RPMI8226 (cell line): ENCODE data around the gene SCARF1.

ENCODE experiments used
- DNase-seq: peaks from one replicate; pipeline ENCODE4 v3.0.0-alpha.2; 2015

The SCARF1 gene

DNA sequence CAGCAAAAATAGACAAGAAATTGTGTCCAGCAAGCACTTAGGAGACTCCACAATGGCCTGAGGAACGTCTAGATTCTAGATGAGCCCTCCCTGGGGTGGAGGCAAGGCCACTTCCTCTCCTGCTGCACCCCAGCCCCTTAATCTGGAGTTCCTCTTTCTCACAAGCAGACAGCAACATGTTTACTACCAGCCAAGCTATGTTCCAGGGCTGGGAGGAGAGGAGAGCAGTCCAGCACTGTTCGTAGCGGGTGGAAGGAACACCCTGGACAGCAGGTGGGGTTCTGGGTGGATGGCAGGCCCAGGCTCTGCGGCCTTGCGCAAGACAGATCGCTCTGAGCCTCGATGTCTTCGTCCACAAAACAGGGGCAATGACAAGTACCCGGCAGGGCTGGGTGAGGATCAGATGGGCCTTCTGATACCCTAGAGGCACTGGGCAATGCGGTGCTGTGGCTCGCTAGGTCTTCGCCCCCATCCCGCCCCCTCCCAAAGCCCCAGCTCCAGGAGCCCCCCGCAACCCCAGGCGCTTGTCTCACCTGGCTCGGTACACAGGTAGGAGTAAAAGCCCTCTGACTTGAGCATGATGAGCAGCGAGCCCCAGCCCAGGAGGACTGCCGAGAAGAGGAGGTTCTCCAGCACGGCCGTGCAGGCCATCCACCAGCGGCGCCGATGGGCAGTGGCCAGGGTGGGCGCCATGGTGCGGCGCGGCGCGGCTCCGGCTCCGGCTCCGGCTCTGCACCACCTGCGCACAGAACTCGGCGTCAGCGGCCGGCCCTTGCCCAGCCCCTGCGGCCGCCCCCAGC is 18.1 kb downstream of the SCARF1 start:
- peak; percentile 76 for DNase-seq

DNA sequence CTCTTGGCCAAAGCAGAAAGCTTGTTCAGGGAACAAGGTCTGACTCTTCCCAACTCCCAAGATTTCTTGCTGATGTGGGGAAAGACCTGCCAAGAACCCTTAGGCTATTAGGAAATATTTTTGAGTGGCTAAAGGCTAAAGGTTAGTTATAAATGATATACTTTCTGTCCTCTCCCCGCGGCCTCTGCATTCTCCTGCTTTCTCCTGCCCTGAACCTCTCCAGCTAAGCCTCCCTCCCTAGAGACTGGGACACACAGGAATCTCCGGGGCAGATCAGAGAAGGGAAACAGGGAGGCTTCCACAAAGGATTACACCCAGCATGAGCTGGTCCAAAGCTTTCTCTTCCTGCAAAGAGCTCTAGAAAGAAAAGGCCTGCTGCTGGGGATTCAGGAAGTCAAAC is 19.2 kb downstream of the SCARF1 start:
- DNase-seq = no peak

DNA sequence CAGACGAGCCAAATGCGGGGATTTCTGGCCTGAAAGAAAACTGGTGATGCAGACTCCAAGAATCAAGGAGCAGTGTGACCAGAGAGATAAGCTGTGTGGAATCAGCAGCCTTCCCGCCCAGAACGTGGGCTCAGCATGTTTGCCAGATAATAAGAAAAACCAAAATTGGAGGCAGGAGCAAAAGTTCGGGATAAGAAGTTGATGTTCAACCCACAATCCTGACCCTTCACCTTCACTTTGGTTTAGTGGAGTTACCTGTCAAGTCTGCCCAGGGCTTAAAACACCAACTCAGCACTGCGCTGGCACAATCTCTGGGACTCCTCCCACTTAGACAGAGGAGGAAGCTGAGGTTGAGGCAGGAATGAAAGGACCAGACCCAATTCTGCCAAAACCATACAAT is 20.0 kb downstream of the SCARF1 start:
- DNase-seq = no peak

DNA sequence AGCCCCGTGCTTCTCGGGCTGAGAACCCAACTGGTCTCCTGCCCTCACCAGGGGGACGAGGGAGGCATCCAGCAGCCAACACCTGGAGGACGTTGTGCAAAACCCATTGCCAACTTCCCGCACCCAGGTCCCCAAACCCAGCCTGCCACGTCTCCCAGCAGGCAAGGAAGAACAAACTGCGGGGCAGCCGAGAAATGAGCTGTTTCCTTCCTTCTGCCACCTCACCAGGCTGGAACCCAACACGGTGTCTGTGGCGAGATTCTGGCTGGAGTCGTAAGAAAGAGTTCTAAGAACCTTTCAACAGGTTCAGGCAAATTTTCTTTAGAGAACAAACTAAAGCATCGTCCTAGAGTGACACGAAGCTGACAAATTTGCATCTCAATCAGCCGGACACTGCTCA is 20.5 kb downstream of the SCARF1 start:
- DNase-seq = no peak

DNA sequence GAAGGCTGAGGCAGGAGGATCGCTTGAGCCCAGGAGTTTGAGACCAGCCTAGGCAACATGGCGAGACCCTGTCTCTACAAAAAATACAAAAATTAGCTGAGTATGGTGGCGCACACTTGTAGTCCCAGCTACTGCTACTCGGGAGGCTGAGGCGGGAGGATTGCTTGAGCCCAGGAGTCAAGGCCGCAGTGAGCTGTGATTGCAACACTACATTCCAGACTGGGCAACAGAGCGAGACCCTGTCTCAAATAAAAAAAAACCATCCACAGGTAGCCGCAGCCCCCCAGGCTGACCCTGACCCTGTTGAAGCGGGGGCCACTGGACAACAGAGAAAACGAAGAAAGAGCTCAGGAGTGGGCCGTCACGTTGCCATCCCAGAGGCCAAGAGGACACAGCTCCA is 20.9 kb downstream of the SCARF1 start:
- no peak for DNase-seq

DNA sequence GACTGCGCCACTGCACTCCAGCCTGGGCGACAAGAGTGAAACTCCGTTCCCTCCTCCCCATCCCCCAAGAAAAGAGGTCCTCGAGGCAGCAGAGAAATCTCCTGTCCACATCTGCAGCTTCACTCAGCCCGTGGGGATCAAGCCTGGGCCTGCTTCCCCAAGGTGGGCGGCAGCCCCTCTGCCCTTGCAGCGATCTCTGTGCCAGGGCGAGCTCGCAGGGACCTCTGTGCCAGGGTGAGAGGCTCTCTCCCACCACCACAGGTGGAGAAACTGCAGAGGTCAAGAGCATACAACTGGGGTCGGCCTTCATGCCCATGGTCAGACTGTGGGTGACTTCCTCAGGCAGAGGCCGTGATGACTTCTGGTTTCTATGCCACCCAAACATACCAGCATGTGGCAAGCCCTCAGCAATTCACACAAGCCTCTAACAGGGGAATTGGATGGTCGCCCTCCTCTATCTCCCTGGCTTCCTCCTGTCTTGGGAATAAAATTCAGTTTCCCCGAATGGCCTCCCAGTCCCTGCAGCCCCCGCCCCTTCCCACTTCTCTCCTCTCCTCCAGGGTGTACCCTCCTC is 22.4 kb downstream of the SCARF1 start:
- no peak for DNase-seq

DNA sequence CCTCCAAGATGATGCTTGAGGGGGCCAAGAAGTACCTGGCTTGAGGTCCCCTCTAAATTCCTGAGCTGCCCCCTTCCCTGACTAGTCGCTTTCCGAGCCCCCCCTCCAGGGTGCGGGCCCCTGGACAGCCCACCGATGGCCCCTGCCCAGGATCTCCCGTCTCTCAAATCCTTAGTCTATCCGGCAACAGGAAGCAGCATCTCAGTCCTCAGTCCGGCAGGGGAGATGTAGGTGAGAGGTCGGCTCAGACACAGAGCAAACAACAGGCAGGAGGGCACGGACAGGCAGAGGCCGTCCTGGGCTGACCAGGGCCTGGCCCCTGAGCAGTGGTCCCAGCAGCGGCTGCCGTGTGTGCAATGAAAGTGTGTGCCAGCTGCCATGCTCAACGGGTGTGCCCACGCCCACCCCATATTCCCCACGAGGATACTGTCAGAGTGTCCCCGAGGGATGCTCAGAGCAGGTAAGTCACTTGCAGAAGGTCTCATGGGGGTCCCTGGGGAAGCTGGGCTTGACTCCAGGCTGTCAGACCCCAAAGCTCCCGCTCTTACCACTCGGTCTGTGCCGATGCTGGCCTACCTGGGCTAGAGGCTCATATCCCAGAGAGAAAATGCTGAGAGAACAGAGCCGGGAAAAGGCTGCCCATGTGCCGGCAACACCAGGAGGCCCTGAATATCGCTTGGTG is 24.1 kb downstream of the SCARF1 start:
- no peak for DNase-seq

DNA sequence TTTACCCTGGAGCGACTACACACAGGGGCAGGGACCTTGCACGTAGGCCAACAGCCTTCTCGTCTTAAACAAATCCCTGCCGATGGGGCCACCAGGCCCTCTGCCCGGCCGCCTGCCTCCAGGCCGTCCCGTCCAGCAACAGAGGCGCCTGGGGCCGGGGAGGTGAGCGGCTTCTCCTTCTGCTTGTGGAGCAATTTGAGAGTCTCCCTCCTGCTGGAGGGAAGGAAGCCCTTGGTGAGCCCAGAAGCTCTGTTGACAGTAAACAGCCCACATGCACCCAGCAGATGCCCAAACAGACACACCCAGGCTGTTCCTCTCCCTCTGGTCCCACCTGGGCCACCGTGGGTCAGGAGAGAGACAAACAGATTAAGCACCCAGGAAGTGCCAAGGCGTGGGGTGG is 25.0 kb downstream of the SCARF1 start:
- DNase-seq = no peak

DNA sequence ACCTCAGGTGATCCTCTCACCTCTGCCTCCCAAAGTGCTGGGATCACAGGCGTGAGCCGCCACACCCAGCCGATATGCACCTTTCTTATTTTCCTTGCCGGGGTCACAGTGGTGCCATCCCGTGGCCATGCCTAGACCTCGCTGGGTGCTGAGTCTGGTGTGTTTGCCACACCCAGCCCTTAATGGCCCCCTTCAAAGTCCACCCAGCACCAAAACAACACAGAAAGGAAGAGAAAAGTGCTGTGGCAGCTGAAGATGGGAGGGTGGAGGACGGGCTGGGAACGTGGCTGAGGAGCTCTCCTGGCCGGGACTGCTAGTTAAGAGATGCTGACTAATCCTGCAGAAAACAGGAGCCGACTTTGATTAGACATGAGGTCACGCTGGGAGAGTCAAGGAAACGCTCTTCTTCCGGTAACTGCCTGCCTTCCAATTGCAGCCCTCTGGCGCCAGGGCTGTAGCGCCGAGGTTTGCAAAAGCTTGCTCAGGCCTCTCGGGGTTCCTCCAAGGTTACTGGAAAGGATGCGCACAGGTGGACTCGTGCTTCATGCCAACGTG is 27.8 kb downstream of the SCARF1 start:
- no peak for DNase-seq

DNA sequence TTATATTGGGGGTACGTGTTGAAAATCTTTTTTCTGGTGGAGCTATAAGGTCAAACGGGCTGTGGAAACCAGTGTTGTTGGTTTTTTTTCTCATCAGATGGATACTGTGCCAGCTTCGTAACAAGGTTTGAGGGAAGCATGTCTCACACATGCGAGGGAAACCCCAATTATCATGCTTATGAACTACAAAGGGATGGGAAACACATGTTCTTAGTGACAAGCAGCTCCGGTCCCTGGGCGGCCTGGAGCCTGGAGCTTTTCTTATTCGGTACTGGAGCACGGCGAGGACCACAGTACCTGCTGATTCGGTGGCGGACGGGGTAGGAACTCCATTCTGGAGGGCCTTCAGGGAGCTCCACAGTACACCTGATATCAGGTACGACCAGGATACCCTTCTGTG is 29.4 kb downstream of the SCARF1 start:
- DNase-seq = no peak

DNA sequence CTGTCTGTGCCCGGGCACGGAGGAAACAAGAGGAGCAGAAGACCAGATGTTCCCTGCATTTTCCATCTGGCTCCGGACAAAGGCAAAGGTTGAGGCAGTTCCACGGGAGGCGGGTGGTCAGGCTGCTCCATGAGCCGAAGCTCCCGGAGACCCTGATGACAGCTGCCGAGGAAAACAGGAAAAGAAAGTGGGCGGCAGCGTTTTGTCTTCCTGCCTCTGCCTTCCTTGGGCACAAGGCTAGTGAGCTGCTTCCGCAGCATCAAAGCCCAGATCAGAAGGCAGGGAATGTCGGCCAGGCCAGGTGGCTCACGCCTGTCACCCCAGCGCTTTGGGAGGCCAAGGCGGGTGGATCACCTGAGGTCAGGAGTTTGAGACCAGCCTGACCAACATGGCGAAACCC is 33.1 kb downstream of the SCARF1 start:
- no peak for DNase-seq

DNA sequence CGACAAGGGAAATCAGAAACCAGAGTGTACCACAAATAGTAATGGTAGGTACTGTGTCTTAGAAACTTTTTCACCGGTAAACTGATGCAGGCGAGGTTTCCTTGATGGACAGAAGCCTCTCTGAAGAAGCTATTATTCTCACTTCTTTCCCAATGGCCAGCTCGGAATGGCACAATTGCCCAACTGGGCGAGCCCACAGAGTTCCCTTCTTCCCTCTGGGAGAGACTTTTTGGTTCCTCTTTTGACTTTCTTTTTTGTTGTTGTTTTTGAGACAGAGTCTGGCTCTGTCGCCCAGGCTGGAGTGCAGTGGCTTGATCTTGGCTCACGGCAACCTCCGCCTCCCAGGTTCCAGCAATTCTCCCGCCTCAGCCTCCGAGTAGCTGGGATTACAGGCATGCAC is 33.8 kb downstream of the SCARF1 start:
- no peak for DNase-seq

DNA sequence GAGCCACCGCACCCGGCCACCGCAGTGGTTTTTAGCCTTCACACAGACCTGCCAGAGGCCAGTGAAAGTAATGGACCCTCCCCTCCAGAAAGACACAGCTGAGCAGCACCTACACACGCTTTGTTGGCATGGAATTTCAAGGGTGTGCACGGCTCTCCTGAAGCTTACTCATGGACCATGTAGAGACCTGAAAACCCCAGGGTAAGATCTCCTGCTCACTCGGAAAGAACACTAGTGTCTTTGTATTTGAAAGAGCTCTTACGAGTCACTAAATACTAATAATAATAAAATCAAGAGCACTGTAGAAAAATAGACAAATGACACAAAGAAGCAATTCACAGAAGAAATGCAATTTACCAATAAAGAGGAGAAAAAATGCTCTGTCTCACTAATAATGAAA is 36.9 kb downstream of the SCARF1 start:
- DNase-seq = no peak

DNA sequence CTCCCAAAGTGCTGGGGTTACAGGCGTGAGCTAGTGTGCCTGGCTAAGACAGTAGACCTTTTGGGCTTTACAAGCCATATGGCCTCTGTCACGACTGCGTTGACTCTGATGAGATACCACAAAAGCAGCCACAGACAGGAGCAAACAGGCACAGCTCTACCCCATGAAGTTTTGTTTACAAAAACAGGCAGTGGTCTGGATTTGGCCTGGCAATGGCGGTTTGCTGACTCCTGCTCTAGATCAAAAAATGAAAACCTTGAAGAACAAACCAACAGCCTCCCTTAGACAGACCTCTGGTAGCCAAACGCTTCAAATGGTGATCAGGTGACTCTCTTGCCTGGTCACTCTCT is 37.6 kb downstream of the SCARF1 start:
- no peak for DNase-seq

DNA sequence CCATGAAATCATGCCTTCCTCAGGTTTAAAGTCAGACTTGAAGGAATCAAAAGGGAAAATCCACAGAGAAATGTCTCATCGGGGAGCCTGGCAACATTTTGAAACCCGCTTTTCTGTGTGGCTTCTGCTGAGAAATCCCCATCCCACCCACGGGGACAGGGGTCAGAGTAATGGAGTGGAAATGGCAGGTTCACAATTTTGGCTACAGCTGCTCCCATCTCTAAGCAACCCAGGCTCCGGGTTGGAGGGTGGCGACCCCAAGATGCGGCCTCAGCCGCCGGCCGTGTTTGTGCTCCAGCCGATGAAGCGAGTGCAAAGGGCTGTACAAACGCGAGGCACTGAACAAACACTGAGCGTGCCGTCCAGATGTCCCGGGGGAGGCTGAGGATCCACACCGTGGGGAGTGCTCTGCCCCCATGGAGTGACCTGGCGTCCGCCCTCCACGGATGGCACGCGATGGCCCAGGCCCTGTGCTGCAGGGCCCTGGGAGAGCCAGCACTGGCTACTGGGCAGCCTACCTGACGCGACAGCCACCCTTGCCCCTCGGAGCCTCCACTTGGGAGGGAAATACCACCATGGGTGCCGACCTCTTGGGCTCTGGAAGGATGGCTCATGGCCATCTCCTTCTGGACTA is 39.1 kb downstream of the SCARF1 start:
- no peak for DNase-seq

DNA sequence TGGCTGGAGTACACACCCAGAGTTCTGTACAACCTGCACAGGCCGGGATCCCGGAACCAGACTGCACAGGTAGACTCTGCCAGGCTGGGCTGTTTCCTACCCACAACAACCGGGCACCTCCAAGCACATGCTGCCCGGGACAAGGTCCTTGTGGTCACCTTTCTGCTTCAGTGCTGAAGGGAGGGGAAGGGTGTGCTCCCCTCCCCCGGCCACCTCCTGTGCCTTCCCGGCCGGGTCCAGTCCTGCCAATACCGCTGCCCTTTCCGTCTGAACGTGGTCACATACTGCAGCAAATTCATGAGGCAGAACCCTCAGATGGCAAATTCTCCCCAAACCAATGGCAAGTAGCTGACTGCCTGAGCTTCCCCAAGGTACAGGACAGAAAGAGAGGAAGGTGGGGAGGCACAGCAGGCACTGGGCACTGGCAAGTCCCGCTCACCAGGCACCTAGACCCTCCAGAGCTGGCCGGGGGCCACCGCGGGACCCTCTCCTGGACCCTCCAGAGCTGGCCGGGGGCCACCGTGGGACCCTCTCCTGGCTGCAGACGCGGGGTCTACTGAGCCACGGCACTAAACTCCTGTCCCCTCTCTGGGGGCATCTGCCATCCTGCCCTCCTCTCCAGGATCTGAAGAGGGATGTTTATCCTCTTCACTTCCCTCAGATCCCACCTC is 39.7 kb downstream of the SCARF1 start:
- DNase-seq = no peak

DNA sequence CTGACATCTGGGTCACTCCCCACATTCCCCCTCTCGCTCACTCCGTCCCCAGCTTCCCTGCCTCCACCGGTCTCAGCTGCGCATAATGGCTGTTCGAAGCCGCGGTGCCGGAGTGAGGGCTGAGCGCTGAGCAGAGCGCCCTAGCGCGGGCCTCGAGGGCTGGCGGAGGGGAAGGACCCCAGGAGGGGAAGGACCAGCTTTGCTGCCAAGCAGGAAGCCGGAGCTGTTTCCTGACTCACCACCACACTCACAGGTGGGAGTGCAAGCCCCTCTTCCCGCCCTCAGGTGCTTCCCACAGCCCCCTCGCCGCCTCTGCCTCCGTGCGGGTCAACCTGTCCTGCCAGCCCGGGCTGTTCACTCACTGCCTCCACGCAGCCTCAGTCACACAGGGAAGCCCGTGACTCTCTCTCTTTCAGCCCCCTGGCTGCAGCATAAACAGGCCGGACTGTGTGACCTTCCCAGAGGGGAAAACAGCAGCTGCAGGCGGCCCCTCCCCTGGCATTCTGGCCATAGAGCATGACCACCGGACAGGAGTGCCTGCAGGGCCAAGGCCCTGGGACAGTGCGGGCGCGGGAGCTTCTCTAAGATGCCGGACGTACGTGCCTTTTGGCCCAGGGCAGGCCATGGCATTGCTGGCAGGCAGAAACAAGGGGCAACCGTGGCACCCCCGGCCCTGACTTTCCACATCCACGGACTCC is 40.6 kb downstream of the SCARF1 start:
- no peak for DNase-seq

DNA sequence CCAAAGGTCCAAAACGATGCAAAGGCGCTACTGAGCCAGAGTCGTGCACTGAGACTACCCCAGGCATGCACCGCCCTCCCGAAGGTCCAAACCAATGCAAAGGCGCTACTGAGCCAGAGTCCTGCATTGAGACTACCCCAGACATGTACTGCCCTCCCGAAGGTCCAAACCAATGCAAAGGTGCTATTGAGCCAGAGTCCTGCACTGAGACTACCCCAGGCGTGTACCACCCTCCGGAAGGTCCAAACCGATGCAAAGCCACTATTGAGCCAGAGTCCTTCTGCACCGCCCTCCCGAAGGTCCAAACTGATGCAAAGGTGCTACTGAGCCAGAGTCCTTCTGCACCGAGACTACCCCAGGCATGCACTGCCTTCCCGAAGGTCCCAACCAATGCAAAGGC is 44.0 kb downstream of the SCARF1 start:
- no peak for DNase-seq

DNA sequence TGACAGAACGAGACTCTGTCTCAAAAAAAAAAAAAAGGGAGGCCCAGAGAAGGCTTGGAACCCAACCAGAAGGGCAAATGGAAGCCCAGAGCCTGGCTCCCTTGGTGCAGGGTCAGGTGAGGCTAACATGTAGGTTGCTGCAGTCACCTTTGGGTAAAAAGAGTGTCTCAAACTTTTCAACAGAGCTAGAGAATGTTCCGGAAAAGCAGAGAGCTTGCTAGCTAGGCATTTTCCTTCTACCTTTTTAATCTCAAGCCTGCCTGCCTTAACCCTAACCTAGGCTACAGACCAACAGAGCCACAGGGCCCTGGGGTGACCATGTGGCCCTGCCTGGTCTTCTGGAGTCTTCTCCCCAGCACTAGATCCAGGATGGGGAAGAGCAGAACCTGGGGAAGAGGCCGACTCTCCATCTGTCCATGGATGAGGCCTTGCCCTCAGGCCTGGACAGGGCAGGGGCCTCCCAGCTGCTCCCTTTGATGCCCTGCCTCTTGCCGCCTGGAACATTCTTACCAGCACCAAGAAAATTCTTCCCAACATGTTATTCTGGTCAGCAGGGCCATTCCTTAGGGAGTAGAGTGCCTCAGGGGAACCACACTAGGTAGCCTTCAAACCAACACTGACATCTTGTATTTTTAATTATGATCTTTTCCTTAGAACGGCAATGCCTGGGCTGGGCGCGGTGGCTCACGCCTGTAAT is 47.0 kb downstream of the SCARF1 start:
- no peak for DNase-seq

DNA sequence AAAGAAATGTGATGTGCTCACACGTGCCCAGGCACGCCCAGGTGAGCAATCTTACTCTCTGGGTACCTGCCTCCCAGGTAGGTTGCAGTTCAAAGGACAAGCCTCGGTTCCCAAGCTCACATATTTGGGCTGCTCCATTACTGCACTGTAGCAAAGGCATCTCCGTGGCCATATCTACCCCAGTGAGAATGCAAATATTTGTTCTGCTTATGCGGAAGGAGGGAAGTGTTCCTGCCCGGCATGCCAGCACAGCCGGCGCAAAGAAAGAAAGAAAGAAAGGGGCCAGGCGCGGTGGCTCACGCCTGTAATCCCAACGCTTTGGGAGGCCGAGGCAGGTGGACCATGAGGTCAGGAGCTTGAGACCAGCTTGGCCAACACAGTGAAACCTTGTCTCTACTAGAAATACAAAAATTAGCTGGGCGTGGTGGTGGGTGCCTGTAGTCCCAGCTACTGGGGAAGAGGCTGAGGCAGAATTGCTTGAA is 47.6 kb downstream of the SCARF1 start:
- no peak for DNase-seq

DNA sequence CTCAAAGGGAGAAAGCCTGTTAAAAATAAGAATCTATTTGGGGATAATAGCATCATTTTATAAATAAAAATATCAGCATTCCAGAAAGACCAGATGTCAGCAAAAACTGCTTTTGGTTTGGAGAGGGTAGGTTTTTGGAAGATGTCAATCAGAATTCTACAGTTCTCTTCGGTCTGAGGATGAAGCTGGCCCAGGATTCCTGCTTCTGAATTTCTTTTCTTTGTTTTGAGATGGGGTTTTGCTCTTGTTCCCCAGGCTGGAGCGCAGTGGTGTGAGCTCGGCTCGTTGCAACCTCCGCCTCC is 52.0 kb downstream of the SCARF1 start:
- DNase-seq = no peak
